PFSK-1 (cell line): ENCODE data around the gene PLEKHG3.

ENCODE experiments used
- POLR2AphosphoS5 ChIP-seq: IDR thresholded peaks from 2 replicates; pipeline ENCODE4 v1.6.1; 2012; ENCODE audit warnings: low read depth, mild to moderate bottlenecking, control low read depth, low read length, moderate library complexity
- TF ChIP-seq, protein P1 (sequence below), 2 experiments: IDR thresholded peaks; 2 replicates each; pipeline versions ENCODE4 v1.6.1 to v1.8.0; 2011 to 2012; ENCODE audit warnings: low read depth in 2 of 2, low read length in 2 of 2, control low read depth in 1 of 2, inconsistent platforms in 1 of 2, mild to moderate bottlenecking in 1 of 2, moderate library complexity in 1 of 2; ENCODE audit not compliant: insufficient read depth in 1 of 2

DNA sequence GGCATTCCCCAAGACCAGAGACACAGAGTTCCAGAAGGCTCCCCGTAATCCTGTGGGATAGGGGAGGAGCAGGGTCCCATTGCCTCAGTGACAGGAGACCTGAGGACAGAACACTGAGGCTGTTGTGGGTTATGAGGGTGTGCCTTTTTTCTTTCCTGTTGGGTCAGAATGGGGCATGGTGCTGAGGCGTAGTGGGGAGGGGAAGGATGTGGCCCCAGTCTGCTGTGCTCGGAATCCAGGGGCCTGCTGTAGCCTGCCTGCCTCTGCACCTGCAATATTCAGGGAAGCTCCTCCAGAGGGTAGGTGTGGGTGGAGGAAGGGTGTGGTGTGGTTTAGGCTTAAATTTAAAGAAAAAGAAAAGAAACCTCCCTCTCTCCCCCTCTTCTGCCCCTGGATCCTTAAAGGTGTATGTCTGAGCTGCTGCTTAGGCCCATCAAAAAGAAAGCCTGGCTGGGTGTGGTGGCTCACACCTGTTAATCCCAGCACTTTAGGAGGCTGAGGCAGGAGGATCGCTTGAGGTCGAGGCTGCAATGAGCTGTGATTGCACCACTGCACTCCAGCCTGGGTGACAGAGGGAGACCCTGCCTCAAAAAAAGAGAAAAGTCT, 18.7 kb downstream of the PLEKHG3 start:
- TF ChIP-seq POLR2AphosphoS5: no peak
- TF ChIP-seq, protein P1, sequence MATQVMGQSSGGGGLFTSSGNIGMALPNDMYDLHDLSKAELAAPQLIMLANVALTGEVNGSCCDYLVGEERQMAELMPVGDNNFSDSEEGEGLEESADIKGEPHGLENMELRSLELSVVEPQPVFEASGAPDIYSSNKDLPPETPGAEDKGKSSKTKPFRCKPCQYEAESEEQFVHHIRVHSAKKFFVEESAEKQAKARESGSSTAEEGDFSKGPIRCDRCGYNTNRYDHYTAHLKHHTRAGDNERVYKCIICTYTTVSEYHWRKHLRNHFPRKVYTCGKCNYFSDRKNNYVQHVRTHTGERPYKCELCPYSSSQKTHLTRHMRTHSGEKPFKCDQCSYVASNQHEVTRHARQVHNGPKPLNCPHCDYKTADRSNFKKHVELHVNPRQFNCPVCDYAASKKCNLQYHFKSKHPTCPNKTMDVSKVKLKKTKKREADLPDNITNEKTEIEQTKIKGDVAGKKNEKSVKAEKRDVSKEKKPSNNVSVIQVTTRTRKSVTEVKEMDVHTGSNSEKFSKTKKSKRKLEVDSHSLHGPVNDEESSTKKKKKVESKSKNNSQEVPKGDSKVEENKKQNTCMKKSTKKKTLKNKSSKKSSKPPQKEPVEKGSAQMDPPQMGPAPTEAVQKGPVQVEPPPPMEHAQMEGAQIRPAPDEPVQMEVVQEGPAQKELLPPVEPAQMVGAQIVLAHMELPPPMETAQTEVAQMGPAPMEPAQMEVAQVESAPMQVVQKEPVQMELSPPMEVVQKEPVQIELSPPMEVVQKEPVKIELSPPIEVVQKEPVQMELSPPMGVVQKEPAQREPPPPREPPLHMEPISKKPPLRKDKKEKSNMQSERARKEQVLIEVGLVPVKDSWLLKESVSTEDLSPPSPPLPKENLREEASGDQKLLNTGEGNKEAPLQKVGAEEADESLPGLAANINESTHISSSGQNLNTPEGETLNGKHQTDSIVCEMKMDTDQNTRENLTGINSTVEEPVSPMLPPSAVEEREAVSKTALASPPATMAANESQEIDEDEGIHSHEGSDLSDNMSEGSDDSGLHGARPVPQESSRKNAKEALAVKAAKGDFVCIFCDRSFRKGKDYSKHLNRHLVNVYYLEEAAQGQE (IDR thresholded peaks at IDR 0.05; ENCODE audit: insufficient read depth in 1 of 2, low read depth in 2 of 2, low read length in 2 of 2): no peak
